Activated naive CD4-positive, alpha-beta T cell treated with anti-CD3 and anti-CD28 coated beads, Interleukin-2, amount 50 U/mL, for 24 hours (primary cell): ENCODE data around the gene PTPN14.
A peak's percentile ranks its signal among the peaks of the same experiment; 100 is the strongest.
"Not testable (repeated sequence)": the region's sequence is repeated elsewhere in the genome, so short reads cannot be mapped to it uniquely, and the experiment has no call there.

Experiments used
- H3K27ac Mint-ChIP-seq: one replicate; pipeline ENCODE4 v1.8.0; 2021; ENCODE audit warnings: mild to moderate bottlenecking, mixed read lengths
- H3K27me3 Mint-ChIP-seq: one replicate; pipeline ENCODE4 v1.8.0; 2021; ENCODE audit warnings: mixed read lengths
- H3K36me3 Mint-ChIP-seq: one replicate; pipeline ENCODE4 v1.8.0; 2021; ENCODE audit warnings: mixed read lengths
- H3K4me1 Mint-ChIP-seq: one replicate; pipeline ENCODE4 v1.8.0; 2021; ENCODE audit warnings: mixed read lengths
- H3K4me3 Mint-ChIP-seq: one replicate; pipeline ENCODE4 v1.8.0; 2021; ENCODE audit warnings: mild to moderate bottlenecking, mixed read lengths
- H3K9me3 Mint-ChIP-seq: one replicate; pipeline ENCODE4 v1.8.0; 2021; ENCODE audit warnings: mixed read lengths

Gene PTPN14

DNA sequence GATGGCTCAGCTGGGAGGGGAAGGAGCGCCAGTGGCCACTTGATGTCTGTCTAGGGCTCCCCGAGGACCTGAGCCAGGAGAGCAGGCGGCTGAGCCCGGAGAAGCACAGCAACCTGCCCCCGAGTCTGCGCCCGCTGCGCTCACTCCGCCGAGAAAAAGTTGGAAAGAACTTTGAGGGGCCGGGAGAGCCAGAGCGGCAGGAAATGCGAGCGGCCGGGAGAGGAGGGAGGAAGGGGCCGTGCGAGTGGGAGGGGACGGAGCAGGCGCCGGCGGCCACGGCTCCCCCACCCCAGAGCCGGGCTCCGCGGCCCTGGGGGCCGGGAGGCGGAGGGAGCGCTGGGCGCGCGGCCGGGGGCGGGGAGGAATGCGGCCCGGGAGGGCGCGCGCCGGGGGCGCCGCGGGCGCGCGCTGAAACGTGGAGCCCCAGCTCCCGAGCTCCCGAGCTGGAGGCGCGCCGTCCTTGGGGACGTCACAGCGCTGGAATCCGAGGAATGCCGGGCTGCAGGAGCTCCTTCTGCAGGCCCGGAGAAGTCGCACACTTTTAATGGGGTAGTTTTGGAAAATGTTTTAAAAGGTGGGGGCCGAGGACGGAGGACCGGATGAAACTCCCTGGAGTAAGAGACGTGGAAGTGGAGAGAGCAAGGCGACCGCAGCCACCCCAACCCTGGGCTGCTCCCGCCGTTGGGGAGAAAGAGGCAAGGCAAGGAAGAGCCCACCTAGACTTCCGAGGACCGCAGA is at the start of gene PTPN14:
Gene PTPN14, minus strand, starts transcription at position 167 of the 738 bp plus-strand sequence. CDS start 86,799 bp downstream, outside the sequence.
- no peaks in the 10 kb centered on the region for H3K36me3 Mint-ChIP-seq
- no peaks in the 10 kb centered on the region for H3K9me3 Mint-ChIP-seq
- H3K27me3 Mint-ChIP-seq = peaks cover 37% of the 10 kb centered on the region
- no peak within 1 kb of the TSS for H3K27ac Mint-ChIP-seq
- peak within 1 kb of the TSS; percentile 26 for H3K4me3 Mint-ChIP-seq
- no peaks in the 10 kb centered on the region for H3K4me1 Mint-ChIP-seq

DNA sequence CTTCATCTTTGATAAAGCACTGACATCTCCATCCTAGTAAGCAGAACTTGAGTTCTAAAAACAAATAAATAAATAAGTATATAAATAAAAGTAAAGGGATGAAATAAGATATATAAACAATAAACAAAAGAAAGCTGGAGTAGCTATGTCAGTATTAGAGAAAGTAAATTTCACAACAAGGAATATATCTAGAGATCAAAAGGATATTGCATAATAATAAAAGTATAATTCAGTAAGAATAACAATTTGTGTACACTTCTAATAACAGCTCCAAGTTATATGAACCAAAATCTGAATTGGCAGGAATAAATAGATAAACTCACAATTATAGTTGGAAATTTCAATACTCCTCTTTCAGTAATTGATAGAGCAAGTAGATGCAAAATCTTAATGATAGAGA is 41.8 kb upstream of the PTPN14 start:
- H3K36me3 Mint-ChIP-seq = no peaks in the 10 kb centered on the region
- no peak overlapping the region for H3K27ac Mint-ChIP-seq
- H3K4me3 Mint-ChIP-seq = no peak overlapping the region
- no peaks in the 10 kb centered on the region for H3K9me3 Mint-ChIP-seq
- peaks cover 2% of the 10 kb centered on the region for H3K27me3 Mint-ChIP-seq
- H3K4me1 Mint-ChIP-seq = no peaks in the 10 kb centered on the region

DNA sequence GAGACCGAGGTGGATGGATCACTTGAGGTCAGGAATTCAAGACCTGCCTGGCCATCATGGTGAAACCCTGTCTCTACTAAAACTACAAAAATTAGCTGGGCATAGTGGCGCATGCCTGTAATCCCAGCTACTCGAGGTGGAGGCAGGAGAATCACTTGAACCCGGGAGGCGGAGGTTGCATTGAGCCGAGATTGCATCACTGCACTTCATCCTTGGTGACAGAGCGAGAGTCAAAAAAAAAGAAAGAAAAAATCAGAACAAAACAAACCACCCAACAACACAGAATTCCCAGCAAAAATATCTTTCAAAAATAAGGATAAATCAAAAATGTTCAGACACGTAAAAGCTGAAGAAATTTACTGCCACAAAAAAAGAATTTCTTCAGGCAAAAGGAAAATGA is 40.5 kb upstream of the PTPN14 start:
- H3K4me1 Mint-ChIP-seq, H3K4me3 Mint-ChIP-seq, H3K27me3 Mint-ChIP-seq, H3K36me3 Mint-ChIP-seq, H3K9me3 Mint-ChIP-seq, H3K27ac Mint-ChIP-seq: not testable (repeated sequence)

DNA sequence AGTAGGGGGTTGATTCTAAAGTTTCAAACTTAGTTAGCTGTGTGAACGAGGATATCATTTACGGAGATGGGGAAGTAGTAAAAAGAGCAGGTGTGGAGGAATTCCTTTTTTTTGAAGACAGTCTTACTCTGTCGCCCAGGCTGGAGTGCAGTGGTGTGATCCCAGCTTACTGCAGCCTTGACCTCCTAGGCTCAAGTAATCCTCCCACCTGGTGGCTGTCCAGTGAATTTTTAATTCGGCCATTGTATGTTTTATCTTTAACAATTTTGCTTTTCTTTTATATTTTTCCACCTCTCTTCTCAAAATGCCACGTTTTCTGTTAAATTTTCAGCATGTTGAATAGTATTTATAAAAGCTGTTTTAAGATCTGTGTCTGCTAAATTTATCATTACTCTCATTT is 39.3 kb upstream of the PTPN14 start:
- H3K4me1 Mint-ChIP-seq = no peaks in the 10 kb centered on the region
- no peak overlapping the region for H3K27ac Mint-ChIP-seq
- H3K36me3 Mint-ChIP-seq = no peaks in the 10 kb centered on the region
- no peak overlapping the region for H3K4me3 Mint-ChIP-seq
- H3K9me3 Mint-ChIP-seq = no peaks in the 10 kb centered on the region
- peaks cover 2% of the 10 kb centered on the region for H3K27me3 Mint-ChIP-seq

DNA sequence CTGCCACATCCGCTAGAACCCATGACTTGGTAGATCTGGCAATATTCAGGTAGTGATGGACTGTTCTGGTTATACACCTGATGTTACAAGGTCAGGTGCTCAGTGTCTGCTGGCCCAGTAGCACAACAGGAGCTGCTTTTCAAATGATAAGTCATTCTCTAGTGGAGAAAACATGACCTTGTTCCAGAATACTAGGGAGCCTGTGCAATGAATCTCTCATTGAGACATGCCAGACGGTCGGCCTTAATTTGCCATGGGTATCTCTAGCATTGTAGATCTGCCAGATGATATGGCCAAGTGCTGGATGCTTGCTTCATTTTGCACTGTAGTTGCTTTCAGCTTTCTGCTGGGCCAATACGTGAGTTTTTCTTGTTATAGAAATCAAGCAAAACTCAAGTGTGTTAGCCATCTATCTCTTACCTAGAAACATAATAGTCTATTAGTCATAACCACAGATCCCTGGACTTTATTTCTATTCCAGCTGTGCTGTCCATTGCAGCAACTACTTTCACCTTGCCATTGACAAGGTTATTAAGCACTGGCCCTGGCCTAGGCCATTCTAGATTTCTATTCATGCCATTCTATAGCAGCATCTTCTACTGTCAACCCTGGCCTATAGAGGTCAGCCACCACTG is 37.7 kb upstream of the PTPN14 start:
- Mint-ChIP-seq H3K27ac (no peak overlapping the region), H3K27me3 (peaks cover 2% of the 10 kb centered on the region), H3K36me3 (no peaks in the 10 kb centered on the region), H3K4me3 (no peak overlapping the region), H3K4me1 (no peaks in the 10 kb centered on the region), H3K9me3 (no peaks in the 10 kb centered on the region)

DNA sequence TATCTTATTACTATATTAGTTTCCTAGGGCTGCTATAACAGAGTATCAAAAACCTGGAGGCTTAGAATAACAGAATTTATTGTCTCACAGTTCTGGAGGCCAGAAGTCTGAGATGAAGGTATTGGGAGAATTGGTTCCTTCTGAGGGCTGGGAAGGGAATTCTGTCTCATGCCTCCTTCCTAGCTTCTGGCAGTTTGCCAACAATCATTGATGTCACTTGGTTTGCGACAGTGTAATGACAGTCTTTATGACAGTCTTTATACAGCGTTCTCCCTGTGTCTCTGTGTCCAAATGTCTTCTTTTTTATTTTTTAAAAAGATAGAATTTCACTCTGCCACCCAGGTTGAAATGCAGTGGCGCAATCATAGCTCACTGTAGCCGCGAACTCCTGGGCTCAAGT is 35.8 kb upstream of the PTPN14 start:
- no peak overlapping the region for H3K4me3 Mint-ChIP-seq
- no peaks in the 10 kb centered on the region for H3K9me3 Mint-ChIP-seq
- no peak overlapping the region for H3K27ac Mint-ChIP-seq
- H3K27me3 Mint-ChIP-seq = peaks cover 2% of the 10 kb centered on the region
- no peaks in the 10 kb centered on the region for H3K36me3 Mint-ChIP-seq
- H3K4me1 Mint-ChIP-seq = no peaks in the 10 kb centered on the region

DNA sequence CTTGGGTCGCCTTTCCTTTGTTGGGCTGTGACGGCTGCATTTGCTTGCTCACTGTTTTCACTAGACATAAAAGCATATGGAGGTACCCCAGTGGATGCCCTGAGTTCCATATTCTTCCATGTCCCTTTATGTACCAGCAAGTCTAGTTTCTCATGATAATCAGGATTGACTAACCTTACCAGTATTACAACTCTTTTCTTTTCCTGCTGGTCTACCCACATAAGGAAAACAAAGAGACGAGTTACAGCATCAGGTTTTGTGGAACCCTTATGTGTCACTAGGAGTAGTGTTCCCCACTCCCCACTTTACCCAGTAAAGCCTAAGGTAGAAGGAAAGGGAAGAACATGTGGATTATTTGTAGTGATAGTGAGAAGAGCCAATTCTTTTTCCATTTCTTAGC is 35.2 kb upstream of the PTPN14 start:
- H3K36me3 Mint-ChIP-seq = no peaks in the 10 kb centered on the region
- H3K4me3 Mint-ChIP-seq = no peak overlapping the region
- H3K4me1 Mint-ChIP-seq = no peaks in the 10 kb centered on the region
- peaks cover 2% of the 10 kb centered on the region for H3K27me3 Mint-ChIP-seq
- no peak overlapping the region for H3K27ac Mint-ChIP-seq
- no peaks in the 10 kb centered on the region for H3K9me3 Mint-ChIP-seq

DNA sequence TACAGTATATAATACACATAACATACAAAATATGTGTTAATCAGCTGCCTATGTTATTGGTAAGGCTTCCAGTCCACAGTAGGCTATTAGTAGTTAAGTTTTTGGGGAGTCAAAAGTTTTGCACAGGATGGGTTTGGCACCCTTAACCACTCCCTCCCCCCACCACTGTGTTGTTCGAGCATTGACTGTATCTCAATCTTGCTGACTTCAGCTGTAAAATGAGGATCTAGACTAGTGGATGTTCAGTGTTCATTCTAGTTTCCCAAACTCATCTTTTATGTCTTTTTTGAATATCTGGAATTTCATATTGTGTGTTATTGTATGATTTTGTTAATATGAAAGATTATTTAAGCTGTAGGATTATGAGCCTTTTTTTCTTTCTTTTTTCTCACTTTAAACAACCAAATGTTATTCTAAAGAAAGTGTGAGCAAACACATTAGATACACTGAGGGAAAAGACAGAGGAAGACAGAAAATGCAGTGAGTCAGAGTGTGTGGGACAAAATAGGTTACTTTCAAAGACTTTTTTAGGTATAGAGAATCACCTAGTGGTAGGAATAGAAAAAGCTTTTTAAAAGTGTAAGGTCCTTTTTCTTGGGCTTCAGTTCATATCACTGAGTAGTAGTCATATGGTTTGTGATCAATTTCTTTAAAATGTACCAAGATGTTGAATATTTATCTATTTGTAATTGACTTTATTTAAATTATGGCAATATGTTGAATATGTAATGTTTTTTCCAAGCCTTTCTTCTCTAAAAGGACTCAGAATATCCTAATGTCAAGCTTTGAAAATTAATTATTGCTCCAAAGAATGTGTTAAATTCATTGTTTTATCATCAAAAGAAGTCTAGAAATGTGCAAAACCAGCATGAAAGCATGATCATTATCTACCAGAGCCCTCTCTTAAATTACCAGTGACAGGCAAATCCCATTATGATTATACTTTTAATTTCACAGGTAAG is 33.7 kb upstream of the PTPN14 start:
- H3K27me3 Mint-ChIP-seq = peaks cover 1% of the 10 kb centered on the region
- no peaks in the 10 kb centered on the region for H3K4me1 Mint-ChIP-seq

DNA sequence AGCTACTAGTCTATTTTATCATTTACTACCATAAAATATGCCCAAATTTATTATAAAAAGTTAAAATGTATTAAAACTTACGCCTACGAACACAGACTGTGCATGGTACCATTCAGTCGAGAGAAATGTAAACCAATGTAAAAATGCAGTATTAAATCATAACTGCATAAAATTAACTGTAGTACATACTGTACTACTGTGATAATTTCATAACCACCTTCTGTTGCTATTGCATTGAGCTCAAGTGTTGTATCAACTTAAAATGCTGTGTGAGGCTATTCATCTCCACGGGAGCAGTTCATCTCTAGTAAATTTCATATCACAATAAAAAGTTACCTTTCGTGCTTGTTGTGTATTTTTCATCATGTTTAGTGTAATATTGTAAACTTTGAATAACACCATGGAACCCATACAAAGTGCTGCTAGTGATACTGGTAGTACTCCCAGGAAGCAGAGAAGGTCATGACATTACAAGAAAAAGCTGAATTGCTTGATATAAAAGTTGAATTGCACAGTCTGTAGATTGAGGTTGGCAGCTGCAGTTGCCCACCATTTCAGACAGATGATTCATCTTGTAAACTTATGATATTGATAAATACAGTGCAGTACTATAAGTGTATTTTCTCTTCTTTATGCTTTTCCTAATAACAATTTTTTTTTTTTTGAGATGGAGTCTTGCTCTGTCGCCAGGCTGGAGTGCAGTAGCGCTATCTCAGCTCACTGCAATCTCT is 32.6 kb upstream of the PTPN14 start:
- H3K4me3 Mint-ChIP-seq = no peak overlapping the region
- H3K9me3 Mint-ChIP-seq = no peaks in the 10 kb centered on the region
- no peaks in the 10 kb centered on the region for H3K4me1 Mint-ChIP-seq
- H3K27ac Mint-ChIP-seq = no peak overlapping the region
- peaks cover 1% of the 10 kb centered on the region for H3K27me3 Mint-ChIP-seq
- no peaks in the 10 kb centered on the region for H3K36me3 Mint-ChIP-seq

More for the DNA sequence above, 33.7 kb upstream of the PTPN14 start:
- no peaks in the 10 kb centered on the region for H3K36me3 Mint-ChIP-seq
- no peak overlapping the region for H3K27ac Mint-ChIP-seq
- H3K4me3 Mint-ChIP-seq = no peak overlapping the region
- H3K9me3 Mint-ChIP-seq = no peaks in the 10 kb centered on the region

DNA sequence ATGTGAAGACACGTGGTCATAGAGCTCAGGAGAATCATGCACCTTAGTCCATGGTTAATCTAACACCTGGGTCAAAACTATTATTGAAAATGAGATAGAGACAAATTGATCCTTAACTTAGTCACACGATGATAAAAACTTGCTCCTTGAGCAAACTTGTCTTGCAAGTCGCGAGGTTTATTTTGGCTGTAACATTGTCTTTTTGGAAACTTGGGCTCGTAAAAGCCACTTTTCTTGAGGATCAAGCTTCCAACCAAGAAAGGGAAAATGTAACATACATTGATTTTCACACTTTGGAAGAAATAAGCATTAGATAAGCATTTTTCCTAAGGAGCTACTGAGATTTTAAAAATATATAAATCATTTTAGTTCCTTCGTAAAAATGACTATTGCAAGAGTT is 31.7 kb upstream of the PTPN14 start:
- no peaks in the 10 kb centered on the region for H3K36me3 Mint-ChIP-seq
- no peak overlapping the region for H3K4me3 Mint-ChIP-seq
- no peak overlapping the region for H3K27ac Mint-ChIP-seq
- no peaks in the 10 kb centered on the region for H3K9me3 Mint-ChIP-seq
- H3K27me3 Mint-ChIP-seq = peaks cover 1% of the 10 kb centered on the region
- H3K4me1 Mint-ChIP-seq = no peaks in the 10 kb centered on the region

DNA sequence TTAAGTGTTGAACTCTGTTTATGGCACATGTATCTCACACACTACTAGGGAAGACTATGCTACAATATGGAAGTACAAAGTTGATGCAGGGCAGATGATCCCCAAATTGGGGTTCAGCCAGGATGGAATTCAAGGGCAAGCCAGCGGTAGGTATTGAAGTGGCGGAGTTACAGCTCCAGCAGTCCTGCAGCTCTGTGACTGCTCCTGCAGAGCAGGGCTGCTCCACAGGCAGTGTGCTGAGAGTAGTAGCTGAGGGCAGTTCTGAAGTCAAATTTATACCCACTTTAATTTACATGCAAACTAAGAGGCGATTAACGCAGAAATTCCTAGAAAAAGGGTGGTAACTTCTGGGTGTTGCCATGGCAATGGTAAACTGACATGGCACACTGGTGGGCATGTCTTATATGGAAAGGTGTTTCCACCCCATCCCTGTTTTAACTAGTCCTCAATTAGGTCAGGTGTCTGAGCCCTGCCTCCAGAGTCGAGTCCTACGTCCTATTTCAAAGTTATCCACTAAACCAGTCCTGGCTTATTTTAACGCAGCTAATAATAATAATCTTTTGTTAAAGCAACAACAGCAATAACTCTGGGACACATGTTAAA is 31.0 kb upstream of the PTPN14 start:
- no peak overlapping the region for H3K27ac Mint-ChIP-seq
- no peaks in the 10 kb centered on the region for H3K9me3 Mint-ChIP-seq
- peaks cover 3% of the 10 kb centered on the region for H3K27me3 Mint-ChIP-seq
- H3K4me1 Mint-ChIP-seq = no peaks in the 10 kb centered on the region
- no peaks in the 10 kb centered on the region for H3K36me3 Mint-ChIP-seq
- no peak overlapping the region for H3K4me3 Mint-ChIP-seq

DNA sequence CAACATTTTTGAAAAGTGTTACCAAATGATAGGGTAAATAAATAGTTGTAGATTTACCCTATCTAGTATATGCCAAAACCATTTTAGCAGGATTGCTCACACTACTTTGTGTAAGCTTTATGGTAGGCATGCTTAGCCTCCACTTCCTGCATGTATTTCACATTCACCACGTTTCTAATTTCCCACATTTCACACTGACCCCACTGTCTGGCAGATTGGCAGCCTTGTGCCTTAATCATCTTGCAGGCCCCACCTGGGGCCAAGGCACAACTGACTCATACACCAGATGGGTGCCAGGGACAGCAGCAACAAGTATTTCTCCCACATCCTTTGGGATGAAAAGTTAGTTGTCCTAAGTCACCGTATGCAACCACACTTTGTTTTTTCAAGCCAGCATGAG is 30.4 kb upstream of the PTPN14 start:
- Mint-ChIP-seq H3K27ac (no peak overlapping the region), H3K36me3 (no peaks in the 10 kb centered on the region), H3K4me1 (no peaks in the 10 kb centered on the region), H3K27me3 (peaks cover 3% of the 10 kb centered on the region), H3K4me3 (no peak overlapping the region), H3K9me3 (no peaks in the 10 kb centered on the region)

DNA sequence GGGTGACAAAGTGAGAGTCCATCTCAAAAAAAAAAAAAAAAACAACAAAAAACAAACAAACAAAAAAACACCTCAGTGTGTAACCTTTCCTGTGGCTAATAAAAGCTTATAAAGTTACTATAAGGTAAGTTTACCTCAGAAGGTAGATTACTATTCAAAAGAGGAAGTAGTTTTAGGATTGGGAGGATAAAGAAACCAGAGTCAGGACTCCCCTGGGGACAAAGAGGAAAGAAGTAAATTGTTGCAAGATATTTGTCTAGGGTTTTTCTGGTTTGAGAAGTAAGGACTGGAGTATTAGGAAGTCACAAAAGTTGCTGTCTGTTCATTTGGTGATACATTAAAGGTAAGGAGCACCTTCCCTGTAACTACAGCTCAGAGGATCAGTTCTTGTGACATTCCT is 27.8 kb upstream of the PTPN14 start:
- peaks cover 11% of the 10 kb centered on the region for H3K9me3 Mint-ChIP-seq
- no peak overlapping the region for H3K27ac Mint-ChIP-seq
- peaks cover 8% of the 10 kb centered on the region for H3K36me3 Mint-ChIP-seq
- H3K27me3 Mint-ChIP-seq = peaks cover 6% of the 10 kb centered on the region
- H3K4me1 Mint-ChIP-seq = no peaks in the 10 kb centered on the region
- no peak overlapping the region for H3K4me3 Mint-ChIP-seq

DNA sequence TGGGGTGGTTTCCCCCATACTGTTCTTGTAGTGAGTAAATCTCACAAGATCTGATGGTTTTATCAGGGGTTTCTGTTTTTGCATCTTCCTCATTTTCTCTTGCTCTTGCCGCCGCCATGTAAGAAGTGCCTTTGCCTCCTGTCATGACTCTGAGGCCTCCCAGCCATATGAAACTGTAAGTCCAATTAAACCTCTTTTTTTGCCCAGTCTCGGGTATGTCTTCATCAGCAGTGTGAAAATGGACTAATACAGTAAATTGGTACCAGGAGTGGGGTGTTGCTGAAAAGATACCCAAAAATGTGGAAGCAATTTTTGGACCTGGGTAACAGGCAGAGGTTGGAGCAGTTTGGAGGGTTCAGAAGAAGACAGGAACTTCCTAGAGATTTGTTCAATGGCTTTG is 24.7 kb upstream of the PTPN14 start:
- not testable (repeated sequence) for H3K27me3 Mint-ChIP-seq, H3K4me3 Mint-ChIP-seq, H3K27ac Mint-ChIP-seq, H3K4me1 Mint-ChIP-seq, H3K36me3 Mint-ChIP-seq
- H3K9me3 Mint-ChIP-seq = peaks cover 11% of the 10 kb centered on the region
